A673 (cell line): Measurements from ENCODE around the gene SHROOM3. TPM values are rescaled to one million over a fixed set of nuclear protein-coding genes. Genes with fewer than 3 reads are reported as not detected.

Experiments
- BruUV-seq: library from RNA; stranded (reverse); fragments of 400-500 nt; replicated peaks from 2 replicates; lab custom pipeline; 2021; lab: Mats Ljungman, UMichigan
- CTCF ChIA-PET: fragments of 300-600 bp; sonication (Branson Sonifier 250); formaldehyde crosslinking; loops from one replicate; lab custom pipeline; 2022; ENCODE audit warnings: antibody characterized with exemption; lab: Charles Lee
- POLR2A ChIA-PET: fragments of 300-600 bp; sonication (Branson Sonifier 250); formaldehyde crosslinking; loops from one replicate; lab custom pipeline; 2022; ENCODE audit warnings: antibody characterized with exemption; ENCODE audit not compliant: low non-redundant PET; lab: Charles Lee
- DNase-seq: peaks from one replicate; pipeline ENCODE4 v3.0.0-alpha.2; 2015; ENCODE audit warnings: low spot score
- H3K27ac ChIP-seq: fragments of 200-600 bp; sonication (generic); 2 replicates; pipeline ENCODE4 v1.5.1; 2016; ENCODE audit warnings: mixed run types, low read depth, mild to moderate bottlenecking, mixed read lengths, antibody characterized with exemption, low read length; ENCODE audit not compliant: poor library complexity, severe bottlenecking
- H3K27me3 ChIP-seq: fragments of 200-600 bp; sonication (generic); replicated peaks from 2 replicates; pipeline ENCODE4 v1.6.1; 2017; ENCODE audit warnings: mixed run types, low read depth, mild to moderate bottlenecking, mixed read lengths, antibody characterized with exemption, low read length; ENCODE audit not compliant: insufficient read depth, poor library complexity
- H3K36me3 ChIP-seq: fragments of 200-600 bp; sonication (generic); 2 replicates; pipeline ENCODE4 v1.6.1; 2016; ENCODE audit warnings: mixed run types, mild to moderate bottlenecking, mixed read lengths, antibody characterized with exemption, low read length; ENCODE audit not compliant: insufficient read depth, poor library complexity, severe bottlenecking
- H3K4me1 ChIP-seq: fragments of 200-600 bp; sonication (generic); 2 replicates; pipeline ENCODE4 v1.6.1; 2017; ENCODE audit warnings: mixed run types, mild to moderate bottlenecking, mixed read lengths, antibody characterized with exemption, low read length; ENCODE audit not compliant: insufficient read depth, poor library complexity, severe bottlenecking
- H3K4me3 ChIP-seq: fragments of 200-600 bp; sonication (generic); 2 replicates; pipeline ENCODE4 v1.5.1; 2016; ENCODE audit warnings: low read depth, mixed run types, mild to moderate bottlenecking, mixed read lengths, low read length; ENCODE audit not compliant: poor library complexity, severe bottlenecking
- H3K9me3 ChIP-seq: fragments of 200-600 bp; sonication (generic); 2 replicates; pipeline ENCODE4 v1.6.1; 2016; ENCODE audit warnings: mixed run types, low read depth, mild to moderate bottlenecking, mixed read lengths, antibody characterized with exemption, low read length; ENCODE audit not compliant: poor library complexity, severe bottlenecking
- EZH2 ChIP-seq: fragments of 200-600 bp; sonication (generic); IDR thresholded peaks from 2 replicates; pipeline ENCODE4 v1.6.1; 2017; ENCODE audit warnings: borderline replicate concordance, low read depth, mild to moderate bottlenecking, mixed read lengths, antibody characterized with exemption, low read length; ENCODE audit not compliant: poor library complexity, severe bottlenecking
- intact Hi-C: fragments of 100-400 bp; cut with micrococcal nuclease; formaldehyde crosslinking; loops from one replicate; pipeline ENCODE4 v1.10.0; 2022; ENCODE audit not compliant: unreplicated experiment
- total RNA-seq: library from RNA; stranded (reverse); gene quantifications from 2 replicates; pipeline ENCODE4 v1.2.3, GENCODE V29; 2021
- TF ChIP-seq, protein P1 (sequence below): fragments of 300-800, 200-600 bp; sonication (generic); conservative IDR thresholded peaks from 2 replicates; pipeline ENCODE4 v1.5.1; 2017; ENCODE audit warnings: low read depth, mild to moderate bottlenecking, antibody characterized with exemption, low read length, moderate library complexity, mixed read lengths

Gene SHROOM3
- total RNA-seq, 1 experiment from 2014 or later = 9.3 TPM

DNA sequence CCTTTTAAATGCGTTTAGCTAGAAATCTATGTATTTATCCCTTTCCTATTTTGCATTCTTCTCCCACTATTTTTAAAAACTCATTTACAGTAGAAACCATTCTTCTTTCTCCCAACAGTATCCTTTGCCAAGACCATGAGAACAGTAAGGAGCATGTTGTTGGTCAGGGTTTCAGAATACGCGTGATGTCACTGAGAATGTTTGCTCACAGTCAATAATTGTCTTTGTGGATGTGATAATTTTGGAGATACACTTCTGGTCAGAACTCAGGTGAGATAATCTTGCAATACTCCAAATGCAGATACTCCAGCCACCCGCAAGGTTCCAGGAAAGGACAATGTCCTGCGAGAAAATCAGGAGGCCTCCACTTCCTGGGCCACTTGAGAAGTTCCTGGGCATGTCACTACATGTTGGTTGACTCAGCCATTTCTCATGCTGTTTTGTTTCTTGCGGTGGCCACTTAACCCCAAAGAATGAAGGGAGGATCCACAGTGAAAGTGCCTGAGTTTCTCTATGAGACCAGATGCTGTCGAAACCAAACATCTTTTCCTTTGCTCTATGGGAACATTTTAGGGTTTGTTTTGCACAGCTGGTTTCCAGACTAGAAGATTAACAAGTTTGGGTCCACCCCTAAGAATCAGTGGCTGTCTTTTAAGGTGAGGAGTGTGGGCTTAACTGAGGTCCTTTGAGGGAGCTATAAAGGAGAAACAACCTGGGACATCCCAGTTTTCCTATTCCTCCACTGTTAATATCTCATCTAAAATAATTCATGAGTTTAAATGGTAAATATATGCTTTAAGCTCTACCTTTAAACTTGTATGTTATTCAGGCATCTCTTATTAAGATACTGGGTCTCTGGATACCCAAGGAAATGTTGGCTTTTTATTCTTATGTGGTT, 346.9 kb downstream of the SHROOM3 start:
- H3K9me3 ChIP-seq = no peaks in the 10 kb centered on the region
- peaks cover 6% of the 10 kb centered on the region for H3K4me1 ChIP-seq
- peak overlapping the region; percentile 30 for H3K27ac ChIP-seq
- ChIA-PET POLR2A (no interaction called here), CTCF (no interaction called here)
- H3K4me3 ChIP-seq = no peak overlapping the region
- TF ChIP-seq, protein P1, sequence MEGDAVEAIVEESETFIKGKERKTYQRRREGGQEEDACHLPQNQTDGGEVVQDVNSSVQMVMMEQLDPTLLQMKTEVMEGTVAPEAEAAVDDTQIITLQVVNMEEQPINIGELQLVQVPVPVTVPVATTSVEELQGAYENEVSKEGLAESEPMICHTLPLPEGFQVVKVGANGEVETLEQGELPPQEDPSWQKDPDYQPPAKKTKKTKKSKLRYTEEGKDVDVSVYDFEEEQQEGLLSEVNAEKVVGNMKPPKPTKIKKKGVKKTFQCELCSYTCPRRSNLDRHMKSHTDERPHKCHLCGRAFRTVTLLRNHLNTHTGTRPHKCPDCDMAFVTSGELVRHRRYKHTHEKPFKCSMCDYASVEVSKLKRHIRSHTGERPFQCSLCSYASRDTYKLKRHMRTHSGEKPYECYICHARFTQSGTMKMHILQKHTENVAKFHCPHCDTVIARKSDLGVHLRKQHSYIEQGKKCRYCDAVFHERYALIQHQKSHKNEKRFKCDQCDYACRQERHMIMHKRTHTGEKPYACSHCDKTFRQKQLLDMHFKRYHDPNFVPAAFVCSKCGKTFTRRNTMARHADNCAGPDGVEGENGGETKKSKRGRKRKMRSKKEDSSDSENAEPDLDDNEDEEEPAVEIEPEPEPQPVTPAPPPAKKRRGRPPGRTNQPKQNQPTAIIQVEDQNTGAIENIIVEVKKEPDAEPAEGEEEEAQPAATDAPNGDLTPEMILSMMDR = no peak
- no peak for TF ChIP-seq EZH2
- peak; percentile 25 for DNase-seq
- no peaks in the 10 kb centered on the region for H3K36me3 ChIP-seq
- H3K27me3 ChIP-seq = no peaks in the 10 kb centered on the region
- no TSS peak for BruUV-seq
- intact Hi-C loops = no loop called here

DNA sequence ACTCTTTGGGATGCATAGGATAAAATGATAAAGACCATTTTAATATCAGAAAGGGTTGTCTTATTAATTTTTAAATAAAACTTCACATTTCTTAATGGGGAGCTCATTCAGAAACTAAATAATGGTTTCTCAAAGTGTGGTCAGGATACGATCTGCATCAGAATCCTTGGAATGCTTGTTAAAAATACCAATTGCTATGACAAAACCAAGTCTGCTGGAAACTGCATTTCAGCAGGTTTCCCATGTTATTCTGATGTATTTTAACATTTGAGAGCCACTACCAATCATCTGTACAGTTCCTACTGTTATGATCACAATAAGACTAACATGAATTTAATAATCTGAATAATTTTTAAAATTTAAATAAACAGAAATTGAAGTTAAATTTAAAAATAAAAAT, 347.8 kb downstream of the SHROOM3 start:
- DNase-seq = no peak
- TF ChIP-seq, protein P1 = no peak
- TF ChIP-seq EZH2 = no peak
- H3K36me3 ChIP-seq = no peaks in the 10 kb centered on the region
- H3K4me3 ChIP-seq = no peak overlapping the region
- ChIA-PET POLR2A (no interaction called here), CTCF (no interaction called here)
- no peaks in the 10 kb centered on the region for H3K9me3 ChIP-seq
- H3K27ac ChIP-seq = peak overlapping the region; percentile 30
- no TSS peak for BruUV-seq
- peaks cover 6% of the 10 kb centered on the region for H3K4me1 ChIP-seq
- intact Hi-C loops = no loop called here
- H3K27me3 ChIP-seq = no peaks in the 10 kb centered on the region

DNA sequence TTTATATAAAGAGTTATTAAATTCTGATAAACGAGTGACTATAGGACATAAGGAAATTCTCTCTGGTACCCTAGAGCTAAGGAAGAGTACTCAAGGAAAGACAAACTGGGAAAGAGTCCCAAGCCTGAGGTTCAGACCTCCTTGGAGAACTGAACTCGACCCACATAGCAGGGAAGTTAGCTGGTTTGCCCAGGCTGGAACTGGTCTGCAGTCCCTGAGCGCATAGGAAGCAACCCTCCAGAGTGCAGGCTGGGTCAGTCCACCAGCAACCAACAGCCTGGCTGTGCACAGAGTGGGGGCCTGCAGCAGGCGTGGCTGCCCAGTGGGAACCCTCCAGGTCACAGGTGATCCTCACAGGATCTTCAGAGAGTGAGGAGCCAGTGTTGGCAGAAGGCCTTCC, 348.8 kb downstream of the SHROOM3 start:
- POLR2A ChIA-PET = no interaction called here
- no TSS peak for BruUV-seq
- no peak for DNase-seq
- Histone ChIP-seq H3K27me3 (no peaks in the 10 kb centered on the region), H3K4me3 (no peak overlapping the region), H3K4me1 (peaks cover 6% of the 10 kb centered on the region), H3K36me3 (no peaks in the 10 kb centered on the region), H3K27ac (no peak overlapping the region), H3K9me3 (no peaks in the 10 kb centered on the region)
- CTCF ChIA-PET = no interaction called here
- intact Hi-C loops = no loop called here
- TF ChIP-seq, protein P1 = no peak
- TF ChIP-seq EZH2 = no peak
